NCI-H82 treated with DMSO at 0.1 percent for 48 hours (cell line): Measurements from ENCODE around the gene ANXA10.

Experiments
- DNase-seq: peaks from one replicate; lab custom pipeline; 2025; ENCODE audit not compliant: unreplicated experiment; lab: John Stamatoyannopoulos, UW

The ANXA10 gene

GRCh38 chr4:168221301-168221700 lies 129.0 kb downstream of the ANXA10 start:
- DNase-seq, result no peak
